ENCODE data around the gene COQ8A.

The COQ8A gene

DNA sequence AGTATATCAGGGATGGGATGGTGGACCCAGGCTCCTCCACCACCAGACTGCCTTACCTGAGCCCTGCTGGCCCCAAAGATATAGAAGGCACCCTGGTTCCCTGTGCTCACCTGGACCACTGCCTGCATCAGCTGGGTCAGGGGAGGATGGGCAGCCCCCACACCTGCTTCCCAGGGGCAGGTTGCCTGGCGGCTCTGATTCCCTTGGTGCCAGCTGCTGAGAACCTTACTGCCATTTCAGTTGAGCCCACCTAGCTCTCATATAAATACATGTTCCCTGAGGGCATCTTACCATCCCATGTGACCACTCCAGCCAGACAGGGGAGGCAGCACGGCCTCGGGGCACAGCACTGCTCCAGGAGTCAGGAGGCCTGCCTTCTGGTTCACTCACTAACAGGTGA is 45.3 kb upstream of the COQ8A start:
- TF ChIP-seq, protein P1, sequence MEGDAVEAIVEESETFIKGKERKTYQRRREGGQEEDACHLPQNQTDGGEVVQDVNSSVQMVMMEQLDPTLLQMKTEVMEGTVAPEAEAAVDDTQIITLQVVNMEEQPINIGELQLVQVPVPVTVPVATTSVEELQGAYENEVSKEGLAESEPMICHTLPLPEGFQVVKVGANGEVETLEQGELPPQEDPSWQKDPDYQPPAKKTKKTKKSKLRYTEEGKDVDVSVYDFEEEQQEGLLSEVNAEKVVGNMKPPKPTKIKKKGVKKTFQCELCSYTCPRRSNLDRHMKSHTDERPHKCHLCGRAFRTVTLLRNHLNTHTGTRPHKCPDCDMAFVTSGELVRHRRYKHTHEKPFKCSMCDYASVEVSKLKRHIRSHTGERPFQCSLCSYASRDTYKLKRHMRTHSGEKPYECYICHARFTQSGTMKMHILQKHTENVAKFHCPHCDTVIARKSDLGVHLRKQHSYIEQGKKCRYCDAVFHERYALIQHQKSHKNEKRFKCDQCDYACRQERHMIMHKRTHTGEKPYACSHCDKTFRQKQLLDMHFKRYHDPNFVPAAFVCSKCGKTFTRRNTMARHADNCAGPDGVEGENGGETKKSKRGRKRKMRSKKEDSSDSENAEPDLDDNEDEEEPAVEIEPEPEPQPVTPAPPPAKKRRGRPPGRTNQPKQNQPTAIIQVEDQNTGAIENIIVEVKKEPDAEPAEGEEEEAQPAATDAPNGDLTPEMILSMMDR (IDR thresholded peaks at IDR 0.05; ENCODE audit: insufficient read depth, low read depth, low read length, missing control alignments): no peak
- no peak for DNase-seq (ENCODE audit: low read depth)
- H3K4me3 ChIP-seq (ENCODE audit: low read depth, low read length): no peak overlapping the region

- TF ChIP-seq, protein P1 (IDR thresholded peaks at IDR 0.05; ENCODE audit: insufficient read depth, low read depth, low read length, missing control alignments): no peak
- H3K4me3 ChIP-seq (ENCODE audit: low read depth, low read length): no peak overlapping the region
- DNase-seq (ENCODE audit: low read depth): no peak
Measured at GRCh38 chr1:226895644-226896043, 44.5 kb upstream of the COQ8A start.

DNA sequence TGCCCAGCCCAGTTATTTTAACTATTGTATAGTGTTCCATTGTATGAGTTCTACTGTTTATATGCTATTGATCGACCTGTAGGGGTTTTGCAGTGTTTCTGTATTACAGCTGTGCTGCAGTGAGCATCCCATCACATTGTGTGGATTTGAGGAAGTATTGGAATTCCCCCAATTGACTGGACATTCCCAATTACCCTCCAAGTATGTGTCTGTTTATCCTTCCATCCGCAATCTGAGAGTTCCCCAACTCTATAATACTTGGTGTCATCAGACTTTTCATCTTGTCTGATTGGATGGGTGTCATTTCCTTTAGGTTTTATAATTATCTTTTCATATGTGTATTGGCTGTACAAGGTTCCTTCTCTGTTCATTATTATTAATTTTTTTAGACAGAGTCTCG is 41.8 kb upstream of the COQ8A start:
- no peak for DNase-seq (ENCODE audit: low read depth)
- no peak overlapping the region for H3K4me3 ChIP-seq (ENCODE audit: low read depth, low read length)
- TF ChIP-seq, protein P1 (IDR thresholded peaks at IDR 0.05; ENCODE audit: insufficient read depth, low read depth, low read length, missing control alignments): no peak

DNA sequence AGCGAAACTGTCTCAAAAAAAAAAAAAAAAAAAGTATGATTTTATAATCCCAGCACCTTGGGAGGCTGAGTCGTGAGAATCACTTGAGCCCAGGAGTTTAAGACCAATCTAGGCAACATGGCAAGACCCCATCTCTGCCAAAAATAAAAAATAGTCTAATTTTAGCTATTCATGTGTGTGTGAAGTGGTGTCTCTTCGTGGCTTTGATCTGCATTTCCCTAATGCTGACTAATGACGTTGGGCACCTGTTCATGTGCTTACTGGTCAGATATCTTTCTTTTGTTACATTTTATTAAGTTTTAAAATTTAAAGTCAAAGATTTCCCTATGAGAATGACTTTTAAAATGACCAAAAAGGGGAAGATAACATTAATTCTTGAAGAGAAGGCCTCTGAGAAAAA is 38.7 kb upstream of the COQ8A start:
- H3K4me3 ChIP-seq (ENCODE audit: low read depth, low read length): no peak overlapping the region
- TF ChIP-seq, protein P1 (IDR thresholded peaks at IDR 0.05; ENCODE audit: insufficient read depth, low read depth, low read length, missing control alignments): no peak
- DNase-seq (ENCODE audit: low read depth): no peak

GRCh38 chr1:226902601-226903000 is 37.5 kb upstream of the COQ8A start:
- no peak overlapping the region for H3K4me3 ChIP-seq (ENCODE audit: low read depth, low read length)
- TF ChIP-seq, protein P1 (IDR thresholded peaks at IDR 0.05; ENCODE audit: insufficient read depth, low read depth, low read length, missing control alignments): no peak
- no peak for DNase-seq (ENCODE audit: low read depth)

DNA sequence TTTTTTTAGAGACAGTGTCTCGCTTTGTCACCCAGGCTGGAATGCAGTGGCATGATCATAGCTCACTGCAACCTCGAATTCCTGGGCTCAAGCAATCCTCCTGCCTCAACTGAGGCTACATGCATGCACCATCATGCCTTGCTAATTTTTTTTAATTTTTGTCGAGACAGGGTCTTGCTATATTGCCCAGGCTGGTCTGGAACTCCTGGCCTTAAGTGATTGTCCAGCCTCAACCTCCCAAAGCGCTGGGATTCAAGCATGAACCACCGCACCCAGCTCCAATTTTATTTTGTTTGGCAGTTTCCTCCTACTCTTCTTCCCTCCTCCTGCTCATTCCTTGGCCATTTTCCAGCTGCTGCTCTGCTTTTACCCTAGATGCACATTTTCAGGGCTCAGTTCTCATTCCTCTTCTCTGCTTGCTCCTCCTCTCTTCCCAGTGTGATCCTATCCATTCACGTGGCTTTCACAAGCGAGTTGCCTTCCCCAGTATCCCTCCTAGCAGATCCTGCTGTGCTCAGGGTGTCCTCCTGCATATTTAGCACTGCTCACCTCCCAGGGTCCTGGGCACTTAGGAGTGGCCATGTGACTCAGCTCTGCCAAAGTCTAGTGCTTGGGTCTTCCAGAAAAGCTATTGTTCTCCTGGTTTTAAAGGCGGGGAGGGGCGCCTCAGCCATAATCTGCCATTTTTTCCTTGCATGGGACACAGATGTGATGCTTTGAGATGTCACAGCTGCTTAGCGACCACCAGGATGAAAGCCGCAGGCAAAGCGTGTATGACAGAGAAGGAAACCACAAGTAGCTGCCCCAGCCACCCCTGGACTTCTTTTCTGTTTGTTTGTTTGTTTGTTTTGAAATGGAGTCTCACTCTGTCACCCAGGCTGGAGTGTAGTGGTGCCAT is 36.0 kb upstream of the COQ8A start:
- DNase-seq (ENCODE audit: low read depth): no peak
- no peak overlapping the region for H3K4me3 ChIP-seq (ENCODE audit: low read depth, low read length)
- TF ChIP-seq, protein P1 (IDR thresholded peaks at IDR 0.05; ENCODE audit: insufficient read depth, low read depth, low read length, missing control alignments): no peak

- DNase-seq (ENCODE audit: low read depth): no peak
- no peak overlapping the region for H3K4me3 ChIP-seq (ENCODE audit: low read depth, low read length)
- TF ChIP-seq, protein P1 (IDR thresholded peaks at IDR 0.05; ENCODE audit: insufficient read depth, low read depth, low read length, missing control alignments): no peak
Measured at GRCh38 chr1:226904772-226905171, 35.3 kb upstream of the COQ8A start.

Measured in GM12865 (cell line).